HG03135 (cell line): Measurements from ENCODE around the gene POTEH.
"Not testable (repeated sequence)": the region's sequence is repeated elsewhere in the genome, so short reads cannot be mapped to it uniquely, and the experiment has no call there.

Source experiments
- ATAC-seq: cut with Tn5 transposase; IDR thresholded peaks from one replicate; pipeline ENCODE4 v1.9.1; 2021; ENCODE audit warnings: mild to moderate bottlenecking, moderate library complexity; ENCODE audit not compliant: unreplicated experiment

The POTEH gene

GRCh38 chr22:15734411-15734810, 44.6 kb downstream of the POTEH start:
- ATAC-seq, result not testable (repeated sequence)

GRCh38 chr22:15738157-15738908, 48.5 kb downstream of the POTEH start:
- not testable (repeated sequence) for ATAC-seq

GRCh38 chr22:15738909-15739391, 49.1 kb downstream of the POTEH start:
- ATAC-seq, result not testable (repeated sequence)

- not testable (repeated sequence) for ATAC-seq
Observed at GRCh38 chr22:15747636-15748323, 58.0 kb downstream of the POTEH start.

DNA sequence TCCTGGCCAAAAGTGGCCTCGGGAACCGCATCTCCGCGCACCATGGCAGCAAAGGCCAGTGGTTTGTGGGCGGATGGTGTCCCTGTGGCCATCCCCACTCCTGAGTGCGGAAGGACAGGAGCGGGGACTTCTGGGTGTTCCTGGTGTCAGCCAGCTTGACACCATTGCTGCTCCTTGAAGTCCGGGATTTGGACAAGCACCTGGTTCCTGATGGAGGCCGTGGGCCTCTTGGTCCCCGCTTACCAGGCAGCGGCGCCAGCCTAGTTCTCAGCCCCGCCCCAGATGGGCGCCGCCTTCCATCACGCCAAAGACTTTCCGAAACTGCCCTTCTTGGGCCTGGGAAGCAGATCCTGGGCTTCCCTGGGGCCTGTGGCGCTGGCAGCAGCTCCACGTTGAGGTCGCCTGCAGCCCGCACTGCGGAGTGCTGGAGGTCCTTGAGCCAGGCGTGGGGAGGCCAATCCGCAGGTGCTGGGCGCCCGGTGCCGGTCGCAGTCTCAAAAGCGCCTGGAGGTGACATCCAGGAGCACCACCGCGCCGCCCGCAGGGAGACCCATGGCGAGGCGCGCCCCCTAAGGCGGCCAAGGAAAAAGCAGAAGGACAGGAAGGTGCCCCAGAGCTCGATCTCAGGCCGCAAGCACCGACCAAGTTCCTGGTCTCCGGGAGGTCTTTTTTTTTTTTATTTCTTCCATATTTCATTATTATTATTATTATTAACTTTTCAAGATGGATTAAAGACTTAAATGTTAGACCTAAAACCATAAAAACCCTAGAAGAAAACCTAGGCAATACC, 59.5 kb downstream of the POTEH start:
- not testable (repeated sequence) for ATAC-seq

DNA sequence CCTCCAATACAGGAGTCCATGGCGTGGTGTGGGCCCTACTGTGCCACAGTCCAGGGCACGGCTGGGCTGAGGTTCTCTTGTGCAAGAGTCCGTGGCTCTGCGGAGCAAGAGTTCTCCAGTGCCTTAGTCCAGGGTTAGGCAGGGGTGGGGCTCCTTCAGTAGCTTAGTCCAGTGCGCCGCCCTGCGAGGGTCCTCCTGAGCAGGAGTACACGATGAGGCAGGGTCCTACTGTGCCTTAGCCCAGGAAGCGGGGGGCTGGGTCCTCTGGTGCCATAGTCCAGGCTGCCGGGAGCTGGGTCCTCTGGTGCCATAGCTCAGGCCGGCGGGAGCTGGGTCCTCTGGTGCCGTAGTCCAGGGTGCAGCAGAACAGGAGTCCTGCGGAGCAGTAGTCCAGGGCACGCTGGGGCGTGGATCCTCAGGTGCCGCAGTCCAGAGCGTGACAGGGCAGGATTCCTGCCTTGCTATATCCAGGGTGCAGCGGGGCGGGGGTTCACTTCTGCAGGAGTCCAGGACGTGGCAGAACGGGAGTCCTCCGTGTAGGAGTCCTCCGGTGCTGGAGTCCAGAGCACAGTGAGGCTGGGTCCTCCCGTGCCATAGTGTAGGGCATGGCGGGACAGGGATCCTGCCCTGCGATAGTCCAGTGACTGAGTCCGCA, 69.7 kb downstream of the POTEH start:
- not testable (repeated sequence) for ATAC-seq

DNA sequence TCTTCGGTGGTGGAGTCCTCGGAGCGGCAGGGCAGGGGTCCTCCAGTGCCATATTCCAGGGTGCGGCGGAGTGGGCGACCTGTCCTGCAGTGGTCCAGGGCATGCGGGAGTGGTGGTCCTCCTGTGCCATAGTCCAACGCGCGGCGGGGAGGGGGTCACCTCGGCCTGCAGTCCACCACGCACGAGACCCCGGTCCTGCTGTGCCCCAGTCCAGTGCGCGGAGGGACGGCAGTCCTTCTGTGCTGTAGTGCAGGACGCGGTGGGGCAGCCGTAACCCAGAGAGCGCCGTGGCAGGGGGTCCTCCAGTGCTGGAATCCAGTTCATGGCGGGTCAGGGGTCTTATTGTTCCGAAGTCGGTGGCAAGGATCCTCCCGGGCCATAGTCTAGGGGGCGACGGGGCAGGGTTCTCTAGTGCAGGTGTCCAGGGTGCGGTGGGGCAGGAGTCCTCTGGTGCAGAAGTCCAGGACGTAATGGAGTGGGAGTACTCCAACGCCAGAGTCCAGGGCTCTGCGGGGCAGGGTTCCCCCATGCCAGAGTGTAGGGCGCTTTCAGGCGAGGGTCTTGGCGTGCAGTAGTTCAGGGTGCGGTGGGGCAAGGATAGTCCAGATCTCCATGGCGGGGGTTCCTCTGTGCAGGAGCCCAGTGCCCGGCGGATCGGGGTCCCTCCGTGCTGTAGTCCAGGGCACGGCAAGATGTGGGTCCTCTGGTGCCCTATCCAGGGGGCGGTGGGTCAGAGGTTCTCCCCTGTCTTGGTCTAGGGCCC, 70.7 kb downstream of the POTEH start:
- not testable (repeated sequence) for ATAC-seq

DNA sequence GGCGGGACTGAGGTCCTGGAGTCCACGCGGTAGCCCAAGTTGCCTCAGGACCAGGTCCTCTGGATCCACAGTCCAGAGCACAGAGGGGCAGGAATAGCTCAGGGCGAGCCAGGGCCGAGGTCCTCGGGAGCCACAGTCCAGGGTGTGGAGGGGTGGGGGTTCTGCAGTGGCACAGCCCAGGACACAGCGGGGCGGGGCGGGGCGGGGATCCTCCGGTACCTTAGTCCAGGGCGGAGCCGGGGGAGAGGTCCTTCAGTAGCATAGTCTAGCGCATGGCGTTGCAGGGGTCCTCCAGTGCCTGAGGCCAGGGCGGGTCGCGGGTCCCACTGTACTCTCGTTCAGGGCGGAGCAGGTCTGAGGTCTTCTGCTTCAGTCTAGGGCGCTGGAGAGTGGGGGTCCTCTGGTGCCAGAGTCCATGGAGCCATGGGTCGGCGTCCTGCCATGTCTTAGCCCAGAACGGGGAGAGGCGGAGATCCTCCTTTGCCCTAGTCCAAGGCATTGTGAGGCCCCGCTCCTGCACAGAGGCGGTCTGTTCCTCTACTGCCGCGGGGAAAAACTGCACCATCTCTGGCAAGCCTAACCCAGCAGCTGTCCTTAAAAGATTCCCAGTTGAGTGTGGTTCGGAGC, 71.4 kb downstream of the POTEH start:
- ATAC-seq, result not testable (repeated sequence)

GRCh38 chr22:15763559-15763958, 73.7 kb downstream of the POTEH start:
- not testable (repeated sequence) for ATAC-seq
